GM21528 (cell line): ENCODE measurements around the gene ZNF689.
"Not testable (repeated sequence)": the region's sequence is repeated elsewhere in the genome, so short reads cannot be mapped to it uniquely, and the experiment has no call there.

ENCODE experiments used
- ATAC-seq: cut with Tn5 transposase; IDR thresholded peaks from one replicate; pipeline ENCODE4 v1.9.1; 2021; ENCODE audit warnings: mild to moderate bottlenecking, moderate library complexity; ENCODE audit not compliant: unreplicated experiment, low FRiP score

ZNF689 gene

DNA sequence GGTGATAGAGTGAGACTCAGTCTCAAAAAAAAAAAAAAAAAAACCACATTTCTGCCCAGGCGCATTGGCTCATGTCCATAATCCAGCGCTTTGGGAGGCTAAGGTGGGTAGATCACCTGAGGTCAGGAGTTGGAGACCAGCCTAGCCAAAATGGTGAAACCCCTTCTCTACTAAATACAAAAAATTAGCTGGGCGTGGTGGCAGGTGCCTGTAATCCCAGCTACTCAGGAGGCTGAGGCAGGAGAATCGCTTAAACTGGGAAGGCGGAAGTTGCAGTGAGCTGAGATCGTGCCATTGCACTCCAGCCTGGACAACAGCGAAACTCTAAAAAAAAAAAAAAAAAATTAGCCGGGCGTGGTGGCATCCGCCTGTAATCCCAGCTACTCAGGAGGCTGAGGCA lies 26.9 kb upstream of the ZNF689 start:
- ATAC-seq, result not testable (repeated sequence)

DNA sequence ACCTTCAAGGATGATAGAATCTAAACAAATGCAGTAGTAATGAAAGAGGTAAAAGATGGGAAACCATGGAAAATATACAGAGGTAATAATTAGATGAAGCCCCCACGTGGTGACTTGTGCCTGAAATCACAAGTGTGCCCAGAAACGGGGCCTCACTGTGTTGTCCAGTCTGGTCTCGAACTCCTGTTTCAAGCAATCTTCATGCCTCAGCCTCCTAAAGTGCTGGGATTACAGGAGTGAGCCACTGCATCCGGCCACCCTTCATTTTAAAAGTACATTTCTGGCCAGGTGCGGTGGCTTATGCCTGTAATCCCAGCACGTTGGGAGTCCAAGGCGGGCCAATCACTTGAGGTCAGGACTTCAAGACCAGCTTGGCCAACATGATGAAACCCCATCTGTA lies 26.4 kb upstream of the ZNF689 start:
- no peak for ATAC-seq

DNA sequence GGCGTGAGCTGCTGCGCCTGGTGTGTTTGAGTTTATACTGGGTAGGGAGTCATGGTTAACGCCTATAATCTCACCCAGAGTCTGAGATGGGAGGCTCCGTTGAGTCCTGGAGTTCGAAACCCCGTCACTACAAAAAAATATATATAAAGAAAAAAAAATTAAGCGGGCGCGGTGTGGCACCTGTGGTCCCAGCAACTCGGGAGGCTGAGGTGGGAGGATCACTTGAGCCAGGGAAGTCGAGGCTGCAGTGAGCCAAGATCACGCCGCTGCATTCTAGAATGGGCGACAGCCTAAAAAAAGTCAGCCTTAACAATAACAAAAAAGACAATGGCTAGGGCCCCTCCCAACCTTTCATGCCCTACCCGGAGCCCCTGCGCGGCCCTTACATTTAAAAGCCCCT lies 23.3 kb upstream of the ZNF689 start:
- no peak for ATAC-seq

DNA sequence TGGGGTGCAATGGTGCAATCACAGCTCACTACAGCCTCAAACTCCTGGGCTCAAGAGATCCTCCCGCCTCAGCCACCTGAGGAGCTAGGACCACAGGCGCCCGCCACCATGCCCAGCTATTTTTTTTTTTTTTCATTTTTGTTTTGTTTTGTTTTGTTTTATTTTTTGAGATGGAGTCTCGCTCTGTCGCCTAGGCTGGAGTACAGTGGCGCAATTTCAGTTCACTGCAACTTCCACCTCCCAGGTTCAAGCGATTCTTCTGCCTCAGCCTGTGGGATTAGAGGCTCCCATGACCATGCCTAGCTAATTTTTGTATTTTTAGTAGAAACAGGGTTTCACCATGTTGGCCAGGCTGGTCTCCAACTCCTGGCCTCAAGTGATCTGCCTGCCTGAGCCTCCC lies 22.3 kb upstream of the ZNF689 start:
- ATAC-seq, result not testable (repeated sequence)

DNA sequence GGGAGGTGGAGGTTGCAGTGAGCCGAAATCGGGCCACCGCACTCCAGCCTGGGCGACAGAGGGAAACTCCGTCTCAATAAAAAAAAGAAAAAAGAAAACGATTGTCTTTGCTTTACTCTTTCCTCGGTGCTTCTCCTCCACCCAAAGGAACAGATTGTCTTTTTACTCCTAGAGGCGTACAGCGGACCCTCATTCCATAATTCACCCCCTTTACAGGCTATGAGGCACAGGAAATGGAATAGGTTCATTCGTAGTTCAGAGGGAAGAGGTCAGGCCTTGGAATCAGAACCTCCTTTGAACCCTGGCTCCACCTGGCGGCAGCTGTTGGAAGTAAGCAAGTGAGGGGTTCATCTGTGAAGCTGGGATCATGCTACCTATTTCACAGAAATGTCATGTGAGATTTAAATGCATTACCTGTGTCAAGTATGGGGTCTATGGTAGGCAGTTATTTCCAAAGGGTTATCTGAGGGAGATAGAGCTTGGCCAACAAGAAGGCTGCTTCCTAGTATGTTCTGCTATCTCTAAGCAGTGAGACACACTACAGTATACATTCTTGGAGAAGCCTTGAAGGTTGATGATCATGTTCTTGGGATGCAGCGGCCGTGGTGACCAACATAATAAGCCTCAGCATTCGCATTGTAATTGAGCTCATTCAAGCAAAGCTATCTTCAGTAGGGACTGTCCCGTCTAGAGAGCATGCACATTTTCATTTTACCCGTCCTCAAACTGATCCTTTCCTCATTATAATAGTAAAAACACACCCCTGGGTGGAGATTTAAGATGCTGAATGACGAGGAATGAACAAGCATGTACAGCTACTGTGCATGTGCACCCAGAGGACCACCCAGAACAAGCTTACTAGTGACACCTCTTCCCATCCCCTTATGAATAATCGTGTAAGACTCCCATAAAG lies 18.7 kb upstream of the ZNF689 start:
- ATAC-seq, result peak; percentile 55

DNA sequence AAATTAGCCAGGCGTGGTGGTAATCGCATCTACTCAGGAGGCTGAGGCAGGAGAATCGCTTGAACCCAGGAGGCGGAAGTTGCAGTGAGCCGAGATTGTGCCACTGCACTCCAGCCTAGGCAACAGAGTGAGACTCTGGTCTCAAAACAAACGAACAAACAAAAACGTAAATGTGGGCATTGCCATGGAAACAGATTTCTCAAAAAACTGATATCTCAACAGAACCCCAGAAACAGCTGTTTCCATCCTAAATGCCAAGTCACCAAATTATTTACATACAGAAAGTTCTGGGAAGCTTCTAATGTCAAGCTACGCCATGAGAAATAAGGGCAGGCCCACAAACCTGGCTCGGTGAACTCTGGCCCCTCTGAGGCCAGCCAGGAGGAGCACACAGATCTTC lies 16.0 kb upstream of the ZNF689 start:
- ATAC-seq, result no peak

DNA sequence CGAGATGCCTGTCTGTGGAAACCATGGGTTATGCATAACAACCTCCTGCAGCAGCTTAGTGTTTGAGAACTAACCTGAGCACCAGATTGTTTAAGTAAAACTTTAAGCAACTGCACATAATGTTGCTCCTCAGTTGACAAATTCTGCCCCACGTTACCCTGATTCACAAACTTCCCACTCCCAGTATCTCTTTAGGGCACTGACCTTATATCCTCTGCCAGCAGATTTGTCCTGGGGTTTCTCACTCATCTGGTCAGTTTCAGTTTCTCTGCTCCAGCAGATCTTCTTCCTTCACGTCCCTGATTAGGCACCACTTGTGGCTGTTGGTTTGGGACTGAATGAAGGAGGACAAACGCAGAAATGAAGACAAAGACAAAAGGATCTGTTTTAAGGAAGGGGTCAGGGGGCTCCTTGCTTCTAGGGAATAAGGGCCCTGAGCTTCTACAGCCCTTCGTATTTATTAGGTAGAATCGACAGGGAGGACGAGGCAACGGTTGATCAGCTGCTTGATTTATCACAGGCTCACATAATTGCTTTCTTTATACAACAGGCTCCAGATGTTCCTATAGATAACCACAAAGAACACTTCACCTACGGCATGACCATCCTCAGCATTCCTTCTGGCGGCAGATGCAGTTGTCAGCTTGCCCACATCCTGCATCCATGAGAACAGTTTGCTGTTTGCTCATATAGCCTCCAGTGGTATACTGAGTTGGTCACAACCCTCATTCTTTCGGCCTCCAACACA lies 13.5 kb upstream of the ZNF689 start:
- no peak for ATAC-seq

DNA sequence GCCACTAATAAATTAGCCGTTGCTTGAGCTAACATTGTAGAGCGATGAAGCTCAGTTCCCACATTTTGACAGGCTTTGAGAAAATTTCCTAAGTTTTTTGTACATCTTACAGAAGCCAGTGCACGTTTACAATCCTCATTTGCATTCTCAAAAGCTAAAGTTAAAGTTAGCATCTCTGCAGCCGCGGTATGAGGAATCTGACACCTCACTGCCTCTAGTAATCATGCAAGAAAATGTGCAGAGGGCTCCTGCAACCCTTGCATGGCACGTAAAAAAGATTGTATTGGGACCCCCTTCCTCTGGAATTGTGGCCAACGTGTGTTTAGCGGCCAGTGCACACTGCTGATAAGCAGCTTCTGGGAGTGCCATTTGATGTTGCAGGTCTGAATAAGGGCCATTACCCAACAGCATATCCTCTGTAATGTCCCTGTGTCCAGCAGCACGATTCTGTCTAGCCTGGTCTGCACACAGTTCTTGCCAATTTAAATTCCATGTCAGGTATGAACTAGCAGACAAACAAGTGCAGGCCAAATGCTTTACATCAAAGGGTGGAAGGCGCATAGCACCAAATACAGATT lies 12.4 kb upstream of the ZNF689 start:
- ATAC-seq, result no peak

DNA sequence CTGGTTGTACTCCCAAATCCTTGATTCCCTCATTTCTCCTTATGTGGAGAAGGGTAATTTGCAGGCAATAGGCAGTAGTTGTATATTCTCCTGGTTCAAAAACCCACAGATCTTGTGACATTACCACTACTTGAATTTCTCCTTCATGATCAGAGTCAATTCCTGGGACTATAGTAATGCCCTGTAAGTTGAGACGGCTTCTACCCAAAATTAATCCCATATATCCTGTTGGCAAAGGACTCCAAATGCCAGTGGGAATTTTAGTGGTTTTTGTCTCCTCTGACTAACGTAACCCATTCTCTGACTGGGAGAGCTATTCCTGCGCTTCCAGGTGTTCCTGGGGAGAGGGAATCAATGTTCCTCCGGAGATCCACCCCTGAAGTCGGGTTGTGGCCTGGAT lies 11.6 kb upstream of the ZNF689 start:
- no peak for ATAC-seq

DNA sequence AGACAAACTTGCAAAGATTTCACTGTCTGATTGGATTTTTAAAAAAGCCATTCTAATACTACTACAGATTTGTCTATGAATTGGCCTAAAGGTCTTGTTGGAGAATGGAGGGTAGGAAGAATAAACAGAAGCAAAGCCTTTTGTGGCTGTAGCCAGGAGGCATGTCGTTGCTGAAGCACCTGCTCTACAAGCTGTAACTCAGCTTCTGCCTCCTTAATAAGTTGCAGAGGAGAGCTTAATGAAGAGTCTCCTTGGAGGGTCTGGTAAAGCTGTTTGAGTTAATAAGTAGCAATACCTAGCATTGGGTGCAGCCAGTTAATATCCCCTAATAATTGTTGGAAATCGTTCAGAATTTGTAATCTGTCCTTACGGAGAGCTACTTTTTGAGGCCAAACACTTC lies 10.0 kb upstream of the ZNF689 start:
- no peak for ATAC-seq

DNA sequence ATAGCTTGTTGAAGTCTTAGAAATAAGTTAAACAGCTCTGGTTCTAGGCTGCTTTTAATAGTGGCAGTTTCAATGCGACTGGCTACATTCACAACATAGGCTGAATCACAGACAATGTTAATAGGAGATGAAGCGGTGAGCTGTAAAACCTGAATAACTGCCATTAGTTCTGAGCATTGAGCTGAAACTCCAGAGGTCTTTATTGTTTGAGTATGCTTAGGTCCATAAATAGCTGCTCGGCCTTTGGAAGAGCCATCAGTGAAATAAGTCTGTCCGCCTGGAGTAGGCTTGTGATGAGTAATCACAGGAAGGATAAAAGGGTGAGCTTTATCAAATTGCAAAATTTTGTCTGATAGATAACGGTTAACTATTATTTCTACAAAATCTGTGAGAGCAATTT lies 9.4 kb upstream of the ZNF689 start:
- no peak for ATAC-seq

DNA sequence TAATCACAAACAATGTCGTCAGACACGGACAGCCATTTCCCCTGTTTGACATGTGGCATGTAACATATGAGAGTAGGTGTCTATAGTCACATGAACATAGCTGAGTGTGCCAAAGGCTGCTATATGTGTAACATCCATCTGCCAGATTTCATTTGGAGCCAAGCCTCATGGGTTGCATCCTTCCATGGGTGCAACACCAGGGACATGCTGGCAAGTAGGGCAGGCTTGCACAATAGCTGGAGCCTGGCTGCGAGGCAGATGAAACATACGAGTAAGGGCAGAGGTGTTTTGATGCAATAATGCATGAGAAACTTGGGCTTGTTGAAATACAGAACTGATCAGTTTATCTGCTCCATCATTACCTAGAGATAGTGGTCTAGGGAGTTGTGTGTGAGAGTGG lies 9.0 kb upstream of the ZNF689 start:
- no peak for ATAC-seq

DNA sequence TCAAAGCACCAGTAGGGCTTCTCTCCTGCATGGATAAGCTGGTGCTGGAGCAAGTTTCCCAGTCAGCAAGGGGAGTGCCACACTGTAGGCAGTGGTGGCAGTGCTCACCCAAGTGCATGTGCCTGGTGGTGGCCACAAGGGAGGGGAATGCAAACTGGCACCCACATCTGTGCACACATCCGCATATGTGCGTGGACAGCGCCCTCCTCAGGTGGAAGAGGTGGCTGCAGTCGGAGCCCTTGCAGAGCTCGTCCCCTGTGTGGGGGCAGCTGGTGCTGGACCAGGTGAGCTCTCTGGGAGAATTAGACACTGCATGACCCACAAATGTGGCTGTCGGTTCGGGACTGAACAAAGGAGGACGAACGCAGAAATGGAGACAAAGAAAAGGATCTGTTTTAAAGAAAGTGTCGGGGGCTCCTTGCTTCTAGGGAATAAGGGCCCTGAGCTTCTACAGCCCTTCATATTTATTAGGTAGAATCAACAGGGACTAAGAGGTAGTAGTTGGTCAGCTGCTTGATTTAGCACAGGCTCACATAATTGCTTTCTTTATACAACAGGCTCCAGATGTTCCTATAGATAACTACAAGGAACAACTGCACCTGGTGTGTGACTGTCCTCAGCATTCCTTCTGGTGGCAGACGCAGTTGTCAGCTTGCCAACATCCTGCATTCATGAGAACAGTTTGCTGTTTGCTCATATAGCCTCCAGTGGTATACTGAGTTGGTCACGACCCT lies 5.3 kb upstream of the ZNF689 start:
- no peak for ATAC-seq

DNA sequence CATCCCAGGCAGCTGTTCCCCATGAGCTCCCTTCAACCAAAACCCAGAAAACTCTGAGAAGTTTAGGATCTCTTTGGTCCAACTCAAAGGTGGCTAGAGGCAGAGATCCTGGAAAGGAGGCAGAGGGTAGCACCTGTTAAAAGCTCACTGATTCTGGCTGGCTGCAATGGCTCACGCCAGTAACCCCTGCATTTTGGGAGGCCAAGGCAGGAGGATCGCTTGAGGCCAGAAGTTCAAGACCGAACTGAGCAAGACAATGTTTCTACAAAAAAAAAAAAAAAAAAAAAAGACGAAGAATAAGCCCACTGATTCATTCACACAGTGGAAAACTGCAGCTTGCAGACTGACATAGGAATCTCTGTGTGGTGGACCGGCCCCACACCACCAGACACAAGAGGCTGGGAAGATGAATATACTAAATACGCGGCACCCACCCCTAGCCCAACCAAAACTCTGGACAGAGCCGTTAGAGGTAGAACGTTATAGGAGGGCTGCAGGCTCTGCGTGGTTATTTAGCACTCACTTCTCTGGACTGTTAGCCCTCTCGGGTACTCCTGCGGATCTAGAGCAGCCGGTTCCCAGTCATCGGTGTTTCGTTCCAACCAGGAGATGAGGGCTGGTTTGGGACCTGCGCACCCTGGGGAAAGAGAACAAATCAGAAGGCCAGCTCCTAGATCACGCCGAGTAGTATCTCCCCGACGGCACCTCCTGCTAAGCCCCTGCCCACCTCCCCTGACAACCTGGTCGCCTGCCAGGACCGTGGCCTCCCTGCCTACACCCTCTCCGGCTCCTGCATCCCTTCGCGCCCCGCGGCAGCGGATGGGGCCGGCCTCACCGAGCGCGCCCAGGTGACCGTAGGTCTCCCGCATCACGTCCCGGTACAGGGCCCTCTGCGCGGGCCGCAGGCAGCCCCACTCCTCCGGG lies 925 bp downstream of the ZNF689 start:
- ATAC-seq, result peak; percentile 43

DNA sequence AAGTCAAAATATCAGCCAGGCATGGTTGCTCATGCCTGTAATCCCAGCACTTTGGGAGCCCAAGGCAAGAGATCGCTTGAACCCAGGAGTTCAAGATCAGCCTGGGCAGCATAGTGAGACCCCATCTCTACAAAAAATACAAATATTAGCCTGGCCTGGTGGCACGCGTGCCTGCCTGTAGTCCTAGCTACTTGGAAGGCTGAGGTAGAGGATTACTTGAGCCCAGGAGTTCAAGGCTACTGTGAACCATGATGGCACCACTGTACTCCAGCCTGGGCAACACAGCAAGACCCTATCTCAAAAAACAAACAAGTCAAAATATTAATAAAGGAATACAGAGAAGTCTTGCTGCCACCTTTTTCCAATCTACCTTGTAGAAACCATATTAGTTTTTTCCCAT lies 4.2 kb downstream of the ZNF689 start:
- no peak for ATAC-seq

DNA sequence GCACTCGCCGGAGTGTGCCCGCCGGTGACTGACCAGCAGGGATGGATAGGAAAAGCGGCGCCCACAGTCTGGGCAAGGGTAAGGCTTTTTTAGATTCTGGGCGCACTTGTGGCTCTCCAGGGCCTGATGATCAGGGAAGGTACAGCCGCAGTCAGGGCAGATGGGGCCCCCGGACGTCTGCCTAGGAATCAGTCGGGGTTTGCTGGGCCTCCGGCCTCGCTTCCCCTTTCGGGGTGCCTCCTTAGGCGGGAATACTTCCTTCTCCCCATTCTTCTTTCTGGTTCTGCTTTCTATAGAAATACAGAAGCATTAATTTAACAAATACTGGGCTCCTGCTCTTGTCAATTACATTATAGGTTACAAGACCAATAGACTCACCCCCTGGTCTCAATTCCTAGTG lies 5.0 kb downstream of the ZNF689 start:
- ATAC-seq, result no peak

DNA sequence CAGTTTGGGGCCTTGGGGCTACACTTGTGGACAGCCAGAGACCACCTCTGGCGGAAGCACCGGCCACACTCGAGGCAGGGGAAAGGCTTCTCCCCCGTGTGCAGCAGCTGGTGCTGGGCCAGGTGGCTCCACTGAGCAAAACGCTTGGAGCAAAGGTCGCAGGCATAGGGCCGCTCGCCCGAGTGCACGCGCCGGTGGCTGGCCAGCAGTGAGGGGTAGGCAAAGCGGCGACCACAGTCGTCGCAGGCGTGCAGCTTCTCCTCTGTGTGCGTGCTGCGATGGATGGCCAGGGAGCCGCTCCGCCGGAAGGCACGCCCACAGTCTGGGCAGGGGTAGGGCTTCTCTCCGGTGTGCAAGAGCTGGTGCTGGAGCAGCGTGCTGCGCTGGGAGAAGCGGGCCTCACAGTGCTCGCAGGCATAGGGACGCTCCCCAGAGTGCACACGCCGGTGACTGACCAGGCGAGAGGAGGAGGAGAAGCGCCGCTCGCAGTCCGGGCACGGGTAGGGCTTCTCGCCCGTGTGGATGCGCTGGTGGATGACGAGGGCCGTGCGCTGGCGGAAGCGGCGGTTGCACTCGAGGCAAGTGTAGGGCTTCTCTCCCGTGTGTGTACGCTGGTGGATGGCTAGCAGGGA lies 5.8 kb downstream of the ZNF689 start:
- no peak for ATAC-seq

DNA sequence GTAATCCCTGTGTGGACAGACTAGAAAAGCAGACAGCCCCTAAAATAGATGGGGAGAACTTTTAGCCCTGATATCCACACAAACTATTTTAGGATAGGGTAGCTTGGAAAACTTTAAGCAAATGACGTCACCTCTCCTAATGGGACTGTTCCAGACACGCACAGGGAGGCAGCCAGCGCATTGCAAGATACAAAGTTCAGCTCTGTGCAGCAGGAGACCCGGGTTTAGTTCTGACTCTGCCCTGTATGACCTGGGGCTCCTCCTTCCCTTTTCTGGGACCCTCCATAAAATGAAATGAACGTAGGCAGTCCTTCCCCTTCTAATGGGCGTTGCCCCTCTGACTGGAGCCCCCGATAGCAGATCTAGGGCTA lies 6.3 kb downstream of the ZNF689 start:
- ATAC-seq, result no peak

DNA sequence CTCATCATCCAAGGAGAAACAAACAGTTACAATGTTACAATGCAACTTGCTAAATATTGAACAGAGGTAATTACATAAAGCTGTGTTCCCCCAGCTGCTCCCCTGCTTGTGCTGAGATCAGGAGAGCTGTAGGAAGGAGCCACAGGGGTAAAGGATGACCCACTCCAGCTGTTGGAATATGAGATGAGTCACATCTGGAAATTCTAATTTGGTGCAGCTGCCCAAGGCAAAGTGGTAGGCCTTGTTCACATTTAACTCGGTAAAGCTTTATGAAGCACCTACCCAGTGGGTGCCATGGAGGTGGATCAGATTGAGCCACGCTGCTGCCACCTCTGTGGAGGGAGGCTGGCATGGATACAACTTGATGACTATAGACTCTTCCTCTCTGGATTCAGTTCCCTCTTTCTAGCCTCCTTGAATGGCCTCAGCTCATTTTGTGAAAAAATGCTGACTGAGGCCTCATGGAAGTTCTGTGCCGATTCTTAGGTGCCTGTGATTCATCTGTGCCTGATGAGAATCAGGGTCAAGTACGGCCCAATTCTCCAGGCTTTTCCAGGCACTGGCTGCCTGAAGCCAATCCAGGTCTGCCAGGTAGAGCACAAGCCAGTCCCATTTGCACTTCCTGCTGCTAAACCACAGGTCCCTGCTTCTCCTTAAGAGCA lies 7.4 kb downstream of the ZNF689 start:
- ATAC-seq, result no peak
